HEK293 (cell line): ENCODE data around the gene ADD2.

Source experiments
- MEIS1 ChIP-seq: sonication (generic); formaldehyde crosslinking; IDR thresholded peaks from 2 replicates; pipeline ENCODE4 v1.8.1; 2022; ENCODE audit warnings: missing genetic modification reagents, mild to moderate bottlenecking, borderline replicate concordance
- OVOL3 ChIP-seq: fragments of 450-650 bp; formaldehyde crosslinking; IDR thresholded peaks from 2 replicates; pipeline ENCODE4 v1.5.1; 2016; ENCODE audit warnings: missing biosample characterization, missing genetic modification characterization
- RBAK ChIP-seq: fragments of 450-650 bp; formaldehyde crosslinking; IDR thresholded peaks from 2 replicates; pipeline ENCODE4 v1.5.1; 2016; ENCODE audit warnings: missing biosample characterization, missing genetic modification characterization
- ZNF138 ChIP-seq: fragments of 450-650 bp; formaldehyde crosslinking; IDR thresholded peaks from 2 replicates; pipeline ENCODE4 v1.5.1; 2016; ENCODE audit warnings: missing biosample characterization, missing genetic modification characterization, borderline replicate concordance
- ZNF561 ChIP-seq: fragments of 450-650 bp; IDR thresholded peaks from 2 replicates; pipeline ENCODE4 v1.5.1; 2018; ENCODE audit warnings: missing biosample characterization, missing genetic modification characterization, borderline replicate concordance
- TF ChIP-seq, protein P1 (sequence below): fragments of 450-650 bp; formaldehyde crosslinking; IDR thresholded peaks from 2 replicates; pipeline ENCODE4 v1.5.1; 2016; ENCODE audit warnings: missing biosample characterization, missing genetic modification characterization
- TF ChIP-seq, protein P2 (sequence below): fragments of 450-650 bp; formaldehyde crosslinking; IDR thresholded peaks from 2 replicates; pipeline ENCODE4 v1.5.1; 2016; ENCODE audit warnings: missing biosample characterization, missing genetic modification characterization, low read depth
- TF ChIP-seq, protein P3 (sequence below): fragments of 450-650 bp; formaldehyde crosslinking; IDR thresholded peaks from 2 replicates; pipeline ENCODE4 v1.5.1; 2017; ENCODE audit warnings: missing biosample characterization, missing genetic modification characterization

DNA sequence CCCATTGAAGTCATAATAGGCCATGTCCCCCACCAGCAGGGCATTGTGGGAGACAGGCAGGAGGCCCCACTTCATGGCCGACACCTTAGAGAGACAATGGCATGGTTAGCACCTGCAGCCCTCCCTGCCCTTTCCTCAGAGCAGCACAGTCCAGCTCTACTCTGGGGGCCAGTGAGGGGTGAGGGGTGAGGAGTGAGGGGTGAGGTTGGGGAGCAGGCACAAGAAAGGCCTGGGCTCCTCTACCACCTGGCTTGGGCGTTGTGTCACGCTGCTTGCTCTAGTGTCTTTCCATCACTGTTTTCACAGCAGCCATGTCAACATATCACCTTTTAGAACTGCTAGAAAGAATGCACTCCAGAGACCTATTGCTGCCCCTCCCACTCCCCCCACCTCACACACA is 77.2 kb downstream of the ADD2 start:
- TF ChIP-seq, protein P1, sequence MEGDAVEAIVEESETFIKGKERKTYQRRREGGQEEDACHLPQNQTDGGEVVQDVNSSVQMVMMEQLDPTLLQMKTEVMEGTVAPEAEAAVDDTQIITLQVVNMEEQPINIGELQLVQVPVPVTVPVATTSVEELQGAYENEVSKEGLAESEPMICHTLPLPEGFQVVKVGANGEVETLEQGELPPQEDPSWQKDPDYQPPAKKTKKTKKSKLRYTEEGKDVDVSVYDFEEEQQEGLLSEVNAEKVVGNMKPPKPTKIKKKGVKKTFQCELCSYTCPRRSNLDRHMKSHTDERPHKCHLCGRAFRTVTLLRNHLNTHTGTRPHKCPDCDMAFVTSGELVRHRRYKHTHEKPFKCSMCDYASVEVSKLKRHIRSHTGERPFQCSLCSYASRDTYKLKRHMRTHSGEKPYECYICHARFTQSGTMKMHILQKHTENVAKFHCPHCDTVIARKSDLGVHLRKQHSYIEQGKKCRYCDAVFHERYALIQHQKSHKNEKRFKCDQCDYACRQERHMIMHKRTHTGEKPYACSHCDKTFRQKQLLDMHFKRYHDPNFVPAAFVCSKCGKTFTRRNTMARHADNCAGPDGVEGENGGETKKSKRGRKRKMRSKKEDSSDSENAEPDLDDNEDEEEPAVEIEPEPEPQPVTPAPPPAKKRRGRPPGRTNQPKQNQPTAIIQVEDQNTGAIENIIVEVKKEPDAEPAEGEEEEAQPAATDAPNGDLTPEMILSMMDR (tag by site-specific recombination) = no peak
- TF ChIP-seq, protein P2, sequence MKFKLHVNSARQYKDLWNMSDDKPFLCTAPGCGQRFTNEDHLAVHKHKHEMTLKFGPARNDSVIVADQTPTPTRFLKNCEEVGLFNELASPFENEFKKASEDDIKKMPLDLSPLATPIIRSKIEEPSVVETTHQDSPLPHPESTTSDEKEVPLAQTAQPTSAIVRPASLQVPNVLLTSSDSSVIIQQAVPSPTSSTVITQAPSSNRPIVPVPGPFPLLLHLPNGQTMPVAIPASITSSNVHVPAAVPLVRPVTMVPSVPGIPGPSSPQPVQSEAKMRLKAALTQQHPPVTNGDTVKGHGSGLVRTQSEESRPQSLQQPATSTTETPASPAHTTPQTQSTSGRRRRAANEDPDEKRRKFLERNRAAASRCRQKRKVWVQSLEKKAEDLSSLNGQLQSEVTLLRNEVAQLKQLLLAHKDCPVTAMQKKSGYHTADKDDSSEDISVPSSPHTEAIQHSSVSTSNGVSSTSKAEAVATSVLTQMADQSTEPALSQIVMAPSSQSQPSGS (tag by site-specific recombination) = no peak
- TF ChIP-seq RBAK (tag by site-specific recombination) = no peak
- no peak for TF ChIP-seq ZNF138 (tag by site-specific recombination)
- no peak for TF ChIP-seq MEIS1
- TF ChIP-seq, protein P3, sequence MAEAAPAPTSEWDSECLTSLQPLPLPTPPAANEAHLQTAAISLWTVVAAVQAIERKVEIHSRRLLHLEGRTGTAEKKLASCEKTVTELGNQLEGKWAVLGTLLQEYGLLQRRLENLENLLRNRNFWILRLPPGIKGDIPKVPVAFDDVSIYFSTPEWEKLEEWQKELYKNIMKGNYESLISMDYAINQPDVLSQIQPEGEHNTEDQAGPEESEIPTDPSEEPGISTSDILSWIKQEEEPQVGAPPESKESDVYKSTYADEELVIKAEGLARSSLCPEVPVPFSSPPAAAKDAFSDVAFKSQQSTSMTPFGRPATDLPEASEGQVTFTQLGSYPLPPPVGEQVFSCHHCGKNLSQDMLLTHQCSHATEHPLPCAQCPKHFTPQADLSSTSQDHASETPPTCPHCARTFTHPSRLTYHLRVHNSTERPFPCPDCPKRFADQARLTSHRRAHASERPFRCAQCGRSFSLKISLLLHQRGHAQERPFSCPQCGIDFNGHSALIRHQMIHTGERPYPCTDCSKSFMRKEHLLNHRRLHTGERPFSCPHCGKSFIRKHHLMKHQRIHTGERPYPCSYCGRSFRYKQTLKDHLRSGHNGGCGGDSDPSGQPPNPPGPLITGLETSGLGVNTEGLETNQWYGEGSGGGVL (tag by site-specific recombination) = no peak
- no peak for TF ChIP-seq ZNF561
- TF ChIP-seq OVOL3 (tag by site-specific recombination) = no peak
